ENCODE measurements around the gene ABCA6. TPM values are rescaled to one million over a fixed set of nuclear protein-coding genes. Genes with fewer than 3 reads are reported as not detected.

The ABCA6 gene
- 2.1 and 3.5 TPM in 2 replicates for total RNA-seq (2021)
- Bru-seq, nascent RNA: percentile 45 among the genes with signal in this experiment
- percentile 43 among the genes with signal in this experiment for BruChase-seq, experiment 1, labeled RNA remaining after a 2-hour chase
- percentile 32 among the genes with signal in this experiment for BruChase-seq, experiment 2, labeled RNA remaining after a 6-hour chase
- long read RNA-seq, partial matches to known transcripts: 1 of 1 reads
- long read RNA-seq, other reads (novel, unspliced or antisense): 0 of 1 reads

GRCh38 chr17:69141431-69142174 is at the start of gene ABCA6:
Gene ABCA6, minus strand, starts transcription at chr17:69141895. Its CDS starts 1,192 bp downstream, at chr17:69140703.
- DNase-seq (ENCODE audit: low spot score): peak; percentile 65
- ChIA-PET CTCF (no interaction called here), POLR2A (ENCODE audit: low non-redundant PET) (no interaction called here)
- TSS peak; percentile 71 for BruUV-seq (replicated peaks)
- H3K27me3 ChIP-seq (replicated peaks; ENCODE audit: insufficient read depth, low read depth, low read length, poor library complexity): no peaks in the 10 kb centered on the region
- TF ChIP-seq CTCF (conservative IDR thresholded peaks at IDR 0.05; ENCODE audit: low read depth, low read length): no peak
- H3K27ac ChIP-seq (ENCODE audit: low read depth, low read length, poor library complexity, severe bottlenecking): peak within 1 kb of the TSS; percentile 55
- peak within 1 kb of the TSS; percentile 15 for H3K4me3 ChIP-seq (ENCODE audit: low read depth, low read length, poor library complexity, severe bottlenecking)
- H3K9me3 ChIP-seq (ENCODE audit: low read depth, low read length, poor library complexity, severe bottlenecking): peaks cover 4% of the 10 kb centered on the region
- intact Hi-C loops (cut with micrococcal nuclease; ENCODE audit: unreplicated experiment): no loop called here
- peaks cover 3% of the 10 kb centered on the region for H3K36me3 ChIP-seq (ENCODE audit: insufficient read depth, low read length, poor library complexity, severe bottlenecking)
- peaks cover 33% of the 10 kb centered on the region for H3K4me1 ChIP-seq (ENCODE audit: insufficient read depth, low read length, poor library complexity, severe bottlenecking)

GRCh38 chr17:69188796-69189195 is 47.1 kb upstream of the ABCA6 start:
- no TSS peak for BruUV-seq (replicated peaks)
- no peak overlapping the region for H3K4me3 ChIP-seq (ENCODE audit: low read depth, low read length, poor library complexity, severe bottlenecking)
- no peaks in the 10 kb centered on the region for H3K27me3 ChIP-seq (replicated peaks; ENCODE audit: insufficient read depth, low read depth, low read length, poor library complexity)
- peaks cover 11% of the 10 kb centered on the region for H3K4me1 ChIP-seq (ENCODE audit: insufficient read depth, low read length, poor library complexity, severe bottlenecking)
- ChIA-PET POLR2A (ENCODE audit: low non-redundant PET) (no interaction called here), CTCF (no interaction called here)
- no peak for DNase-seq (ENCODE audit: low spot score)
- TF ChIP-seq EZH2 (IDR thresholded peaks at IDR 0.05; ENCODE audit: borderline replicate concordance, low read depth, low read length, poor library complexity, severe bottlenecking): no peak
- no peak for TF ChIP-seq CTCF (conservative IDR thresholded peaks at IDR 0.05; ENCODE audit: low read depth, low read length)
- no peaks in the 10 kb centered on the region for H3K36me3 ChIP-seq (ENCODE audit: insufficient read depth, low read length, poor library complexity, severe bottlenecking)
- intact Hi-C loops (cut with micrococcal nuclease; ENCODE audit: unreplicated experiment): no loop called here
- H3K9me3 ChIP-seq (ENCODE audit: low read depth, low read length, poor library complexity, severe bottlenecking): no peaks in the 10 kb centered on the region
- H3K27ac ChIP-seq (ENCODE audit: low read depth, low read length, poor library complexity, severe bottlenecking): no peak overlapping the region

- BruUV-seq (replicated peaks): no TSS peak
- H3K36me3 ChIP-seq (ENCODE audit: insufficient read depth, low read length, poor library complexity, severe bottlenecking): no peaks in the 10 kb centered on the region
These were observed 46.4 kb upstream of the ABCA6 start for GRCh38 chr17:69188064-69188463.

More at GRCh38 chr17:69188064-69188463, 46.4 kb upstream of the ABCA6 start:
- Histone ChIP-seq H3K27me3 (replicated peaks; ENCODE audit: insufficient read depth, low read depth, low read length, poor library complexity) (no peaks in the 10 kb centered on the region), H3K9me3 (ENCODE audit: low read depth, low read length, poor library complexity, severe bottlenecking) (no peaks in the 10 kb centered on the region), H3K4me1 (ENCODE audit: insufficient read depth, low read length, poor library complexity, severe bottlenecking) (peaks cover 11% of the 10 kb centered on the region), H3K4me3 (ENCODE audit: low read depth, low read length, poor library complexity, severe bottlenecking) (no peak overlapping the region), H3K27ac (ENCODE audit: low read depth, low read length, poor library complexity, severe bottlenecking) (no peak overlapping the region)
- ChIA-PET POLR2A (ENCODE audit: low non-redundant PET) (no interaction called here), CTCF (no interaction called here)
- intact Hi-C loops (cut with micrococcal nuclease; ENCODE audit: unreplicated experiment): no loop called here
- TF ChIP-seq CTCF (conservative IDR thresholded peaks at IDR 0.05; ENCODE audit: low read depth, low read length) (no peak), EZH2 (IDR thresholded peaks at IDR 0.05; ENCODE audit: borderline replicate concordance, low read depth, low read length, poor library complexity, severe bottlenecking) (no peak)
- no peak for DNase-seq (ENCODE audit: low spot score)
